T-helper 1 cell treated with Interleukin-12 subunit alpha and Interleukin-12 subunit beta and Interleukin-4 antibody, amounts not matched to agents 30 μg/mL and 1 μg/mL, for 36 hours (primary cell): Measurements from ENCODE around the gene ITGA3.

Source experiments
- H3K27ac Mint-ChIP-seq: one replicate; pipeline ENCODE4 v1.8.0; 2021; ENCODE audit warnings: mild to moderate bottlenecking, mixed read lengths
- H3K27me3 Mint-ChIP-seq: one replicate; pipeline ENCODE4 v1.8.0; 2021; ENCODE audit warnings: low read depth, mixed read lengths
- H3K36me3 Mint-ChIP-seq: one replicate; pipeline ENCODE4 v1.8.0; 2021; ENCODE audit warnings: low read depth, mixed read lengths
- H3K4me1 Mint-ChIP-seq: one replicate; pipeline ENCODE4 v1.8.0; 2021; ENCODE audit warnings: low read depth, mixed read lengths
- H3K4me3 Mint-ChIP-seq: one replicate; pipeline ENCODE4 v1.8.0; 2021; ENCODE audit warnings: mild to moderate bottlenecking, moderate library complexity, mixed read lengths
- H3K9me3 Mint-ChIP-seq: one replicate; pipeline ENCODE4 v1.8.0; 2021; ENCODE audit warnings: mixed read lengths

Gene ITGA3

DNA sequence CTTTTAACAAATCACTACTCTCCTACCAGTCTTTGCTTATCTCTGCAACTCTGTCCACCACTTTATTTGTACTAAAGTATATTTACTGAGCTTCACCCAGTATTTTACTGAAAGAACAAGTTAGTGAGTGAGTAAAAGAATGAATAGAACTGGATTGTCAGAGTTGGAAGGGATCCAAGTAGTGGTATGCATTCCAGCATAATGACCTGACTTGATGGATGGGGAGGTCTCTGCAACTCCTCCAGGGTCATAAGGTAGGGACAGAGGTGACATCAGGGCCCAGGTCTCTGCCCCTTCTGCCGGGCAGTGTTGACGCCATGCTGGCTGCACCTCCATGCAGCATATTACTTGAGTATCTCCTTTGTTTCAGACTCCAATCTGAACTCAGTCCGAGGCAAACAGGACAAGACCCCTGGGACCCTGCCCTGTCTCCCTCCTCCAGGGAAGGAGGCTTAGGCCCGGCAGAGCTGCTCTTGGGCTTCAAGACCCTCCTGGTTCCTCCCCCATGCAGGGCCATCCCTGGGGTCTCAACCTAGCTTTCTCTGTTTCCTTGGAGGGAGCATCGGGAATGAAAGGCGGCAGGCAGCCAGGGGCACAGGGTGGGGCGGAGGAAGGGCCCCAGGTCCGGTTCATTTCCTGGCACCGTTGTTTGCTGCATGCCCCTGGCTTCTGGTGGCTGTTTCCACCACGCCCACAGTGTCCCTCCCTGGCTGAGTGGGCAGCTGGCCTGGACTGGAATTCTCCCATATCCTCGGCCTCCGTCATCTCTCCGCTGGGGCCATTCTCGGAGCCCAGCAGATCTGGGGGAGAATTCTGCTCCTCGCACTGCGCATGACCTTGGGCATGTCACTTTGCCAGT lies 12.4 kb upstream of the ITGA3 start:
- Mint-ChIP-seq H3K27me3 (peaks cover 4% of the 10 kb centered on the region), H3K4me3 (no peak overlapping the region), H3K27ac (no peak overlapping the region), H3K36me3 (no peaks in the 10 kb centered on the region), H3K4me1 (peaks cover 9% of the 10 kb centered on the region), H3K9me3 (no peaks in the 10 kb centered on the region)

DNA sequence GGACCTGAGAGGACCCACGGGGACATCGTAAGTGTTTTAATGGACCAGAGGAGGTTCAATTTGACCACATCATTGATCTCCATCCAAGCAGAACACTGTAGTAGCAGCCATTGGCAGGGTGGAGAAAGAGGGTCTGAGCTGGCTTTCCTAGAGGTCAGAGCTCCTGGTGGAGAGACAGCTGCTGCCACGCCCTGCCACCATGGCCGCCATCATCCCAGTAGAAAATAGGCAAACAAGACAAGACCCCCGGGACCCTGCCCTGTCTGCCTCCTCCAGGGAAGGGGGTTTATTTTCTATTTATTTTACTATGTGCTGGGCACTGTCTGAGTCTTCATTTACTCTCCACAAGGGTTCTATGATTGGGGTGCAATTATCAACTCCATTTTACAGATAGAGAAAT lies 11.4 kb upstream of the ITGA3 start:
- Mint-ChIP-seq H3K9me3 (no peaks in the 10 kb centered on the region), H3K36me3 (peaks cover under 1% of the 10 kb centered on the region), H3K4me3 (no peak overlapping the region), H3K27me3 (peaks cover 4% of the 10 kb centered on the region), H3K27ac (no peak overlapping the region), H3K4me1 (peaks cover 18% of the 10 kb centered on the region)

DNA sequence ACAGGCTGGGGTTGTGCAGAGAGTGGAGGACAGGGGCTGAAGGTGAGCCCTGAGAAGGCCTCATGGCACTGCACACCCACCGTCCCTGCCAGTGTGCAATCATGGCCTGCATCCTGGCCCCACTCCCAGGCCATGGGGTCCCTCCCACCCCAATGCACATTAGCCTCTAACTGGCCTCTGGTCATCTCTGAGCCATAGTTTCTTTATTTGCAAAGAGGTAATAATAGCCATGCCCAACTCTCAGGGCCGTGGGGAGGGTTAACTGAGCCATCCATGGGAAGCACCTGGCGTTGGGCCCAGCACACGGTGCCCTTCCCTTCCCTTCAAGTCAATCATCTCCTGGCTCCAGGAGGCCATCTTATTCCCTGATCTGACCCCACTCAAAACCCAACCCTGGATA lies 10.8 kb upstream of the ITGA3 start:
- peaks cover 2% of the 10 kb centered on the region for H3K36me3 Mint-ChIP-seq
- H3K27ac Mint-ChIP-seq, result no peak overlapping the region
- H3K4me3 Mint-ChIP-seq, result no peak overlapping the region
- peaks cover 23% of the 10 kb centered on the region for H3K4me1 Mint-ChIP-seq
- no peaks in the 10 kb centered on the region for H3K9me3 Mint-ChIP-seq
- peaks cover 4% of the 10 kb centered on the region for H3K27me3 Mint-ChIP-seq

DNA sequence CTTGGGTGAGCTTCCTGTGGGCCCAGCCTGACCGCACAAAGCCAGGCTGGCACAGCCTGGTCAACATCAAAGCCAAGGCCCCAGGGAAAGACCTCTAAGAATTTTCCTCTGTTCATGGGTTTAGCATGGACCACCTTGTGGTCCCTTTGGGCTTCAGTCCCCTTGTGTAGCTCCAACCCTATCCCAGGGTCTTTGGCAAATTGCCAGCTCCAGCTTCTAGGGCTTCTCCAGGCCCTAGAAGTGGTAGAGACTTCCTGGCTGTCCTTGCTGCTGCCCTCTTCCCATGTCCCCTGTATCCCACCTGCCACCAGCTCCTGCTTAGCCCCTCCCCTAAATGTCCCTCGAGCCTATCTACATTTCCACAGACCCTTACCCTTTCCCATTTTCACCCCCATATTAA lies 9.7 kb upstream of the ITGA3 start:
- H3K27ac Mint-ChIP-seq, result no peak overlapping the region
- peaks cover 4% of the 10 kb centered on the region for H3K27me3 Mint-ChIP-seq
- H3K4me1 Mint-ChIP-seq, result peaks cover 33% of the 10 kb centered on the region
- peaks cover 2% of the 10 kb centered on the region for H3K36me3 Mint-ChIP-seq
- H3K9me3 Mint-ChIP-seq, result no peaks in the 10 kb centered on the region
- H3K4me3 Mint-ChIP-seq, result no peak overlapping the region

DNA sequence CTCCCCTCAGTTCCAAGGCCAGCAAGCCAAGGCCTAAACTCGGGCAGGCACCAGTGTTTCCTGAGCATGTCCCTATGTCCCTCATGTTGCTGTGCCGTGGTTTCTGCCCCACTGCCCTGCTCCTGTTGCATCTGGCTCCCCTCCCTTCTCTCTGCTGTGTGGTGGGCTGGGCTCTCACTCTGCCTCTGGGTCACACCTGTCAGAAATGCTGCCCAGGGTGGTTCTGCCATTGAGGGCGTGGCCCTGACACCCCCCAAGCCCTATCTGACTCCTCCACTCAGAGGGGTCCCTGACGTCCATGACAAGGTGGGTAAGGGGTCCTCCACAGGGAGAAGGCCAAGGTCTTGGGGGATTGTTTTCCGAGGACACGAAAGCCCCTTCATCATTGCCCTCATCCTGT lies 9.2 kb upstream of the ITGA3 start:
- Mint-ChIP-seq H3K27me3 (peaks cover 4% of the 10 kb centered on the region), H3K4me1 (peaks cover 38% of the 10 kb centered on the region), H3K4me3 (no peak overlapping the region), H3K36me3 (peaks cover 2% of the 10 kb centered on the region), H3K27ac (no peak overlapping the region), H3K9me3 (no peaks in the 10 kb centered on the region)

DNA sequence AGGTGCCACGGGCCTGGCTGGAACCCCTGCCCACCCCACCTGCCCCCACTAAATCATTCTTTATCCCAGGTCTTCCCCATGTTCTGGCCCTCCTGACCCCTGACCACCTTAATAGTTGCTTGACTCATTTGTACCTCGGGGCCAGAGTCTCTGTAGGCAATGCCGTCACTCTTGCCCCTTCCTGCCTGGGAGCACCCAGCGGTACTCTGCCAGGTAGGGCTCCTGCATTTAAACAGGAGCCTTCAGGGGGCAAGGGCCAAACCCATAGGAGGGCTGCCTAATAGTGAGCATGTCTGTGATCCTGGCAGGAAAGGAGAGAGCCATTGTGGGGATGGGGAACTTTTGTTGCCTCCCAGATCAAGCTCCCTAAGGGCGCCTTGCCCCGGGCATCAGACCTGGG lies 8.8 kb upstream of the ITGA3 start:
- Mint-ChIP-seq H3K4me1 (peaks cover 42% of the 10 kb centered on the region), H3K9me3 (no peaks in the 10 kb centered on the region), H3K36me3 (peaks cover 2% of the 10 kb centered on the region), H3K27me3 (peaks cover 1% of the 10 kb centered on the region), H3K4me3 (no peak overlapping the region), H3K27ac (no peak overlapping the region)

DNA sequence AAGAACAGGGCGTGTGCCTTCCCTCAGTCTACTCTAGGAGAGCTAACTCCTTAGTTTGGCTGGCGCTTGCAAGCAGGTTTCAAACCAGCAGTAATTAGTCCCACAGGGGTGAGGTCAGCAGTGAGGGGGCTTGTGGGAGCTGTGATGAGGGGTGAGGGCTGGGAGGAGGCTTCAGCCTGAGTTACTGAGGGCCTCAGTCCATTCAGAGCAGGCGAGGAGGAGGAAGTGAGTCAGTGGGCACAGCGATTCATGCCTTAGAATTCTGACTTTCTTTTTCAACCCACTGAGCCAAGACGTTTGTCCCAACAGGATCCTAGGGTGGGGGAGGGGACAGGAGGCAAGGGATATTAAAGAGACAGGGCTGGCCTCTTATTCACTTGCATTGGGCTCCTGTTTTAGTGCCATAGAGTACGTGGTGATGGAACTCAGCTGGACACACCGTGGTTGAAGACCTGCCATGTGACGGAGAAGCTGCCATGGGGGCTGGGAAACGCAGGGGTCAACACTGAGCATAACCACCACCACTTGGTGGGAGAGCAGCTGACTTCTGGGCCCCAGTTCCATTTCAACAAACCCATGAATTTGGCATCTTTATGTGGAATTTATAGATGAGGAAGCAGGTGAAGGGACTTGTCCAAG lies 8.3 kb upstream of the ITGA3 start:
- Mint-ChIP-seq H3K4me1 (peaks cover 43% of the 10 kb centered on the region), H3K36me3 (peaks cover 2% of the 10 kb centered on the region), H3K4me3 (no peak overlapping the region), H3K9me3 (no peaks in the 10 kb centered on the region), H3K27ac (no peak overlapping the region), H3K27me3 (no peaks in the 10 kb centered on the region)

DNA sequence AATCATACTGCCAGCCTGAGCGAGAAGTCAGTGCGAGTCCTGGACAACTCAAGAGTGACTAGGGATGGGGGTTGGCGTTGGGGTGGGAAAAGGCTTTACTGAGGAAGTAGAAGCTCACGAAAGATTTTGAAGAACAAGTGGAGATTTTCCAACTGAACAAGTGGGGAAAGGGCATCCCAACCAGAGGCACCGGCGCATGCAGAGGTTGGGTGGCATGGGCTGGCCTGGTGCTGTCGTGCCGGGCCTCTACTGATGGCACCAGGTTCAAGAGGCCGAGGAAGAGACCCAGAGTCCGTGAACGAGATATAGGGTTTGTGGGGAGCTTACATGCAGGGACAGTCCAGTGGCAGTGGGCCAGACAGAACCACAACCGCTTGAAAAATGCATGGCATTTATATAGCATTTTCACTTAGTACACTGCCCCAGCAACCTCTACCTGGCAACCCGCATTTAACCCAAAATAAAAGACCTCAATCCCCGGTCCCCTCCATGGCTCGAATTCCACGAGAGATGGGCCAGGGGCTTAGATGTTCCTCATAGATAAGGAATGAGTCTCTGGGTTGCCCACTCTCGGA lies 7.7 kb upstream of the ITGA3 start:
- H3K9me3 Mint-ChIP-seq, result no peaks in the 10 kb centered on the region
- H3K4me3 Mint-ChIP-seq, result no peak overlapping the region

DNA sequence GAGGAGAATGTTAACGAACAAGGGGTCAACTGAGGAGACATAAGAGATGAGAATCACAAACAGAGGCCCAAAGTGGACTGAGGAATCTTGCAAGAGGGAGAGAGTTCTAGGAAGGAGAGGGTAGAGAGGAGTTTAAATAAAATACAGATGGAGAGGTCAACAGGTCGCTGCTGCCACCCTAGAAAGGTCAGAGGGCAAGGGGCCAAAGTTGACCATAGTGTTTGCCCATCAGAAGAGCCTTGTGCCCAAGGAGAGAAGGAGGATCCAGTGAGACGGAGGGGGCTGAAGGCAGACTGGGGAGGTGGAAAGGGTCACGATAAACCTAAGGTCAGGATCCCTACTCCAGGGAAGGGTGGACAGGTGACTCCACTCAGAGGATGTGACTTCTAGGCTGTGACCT lies 6.9 kb upstream of the ITGA3 start:
- Mint-ChIP-seq H3K9me3 (no peaks in the 10 kb centered on the region), H3K4me1 (peaks cover 50% of the 10 kb centered on the region), H3K27me3 (no peaks in the 10 kb centered on the region), H3K4me3 (no peak overlapping the region), H3K36me3 (peaks cover 2% of the 10 kb centered on the region), H3K27ac (peak overlapping the region; percentile 29)

More for the DNA sequence above, 7.7 kb upstream of the ITGA3 start:
- H3K4me1 Mint-ChIP-seq, result peaks cover 48% of the 10 kb centered on the region
- no peak overlapping the region for H3K27ac Mint-ChIP-seq
- H3K27me3 Mint-ChIP-seq, result no peaks in the 10 kb centered on the region
- peaks cover 2% of the 10 kb centered on the region for H3K36me3 Mint-ChIP-seq

DNA sequence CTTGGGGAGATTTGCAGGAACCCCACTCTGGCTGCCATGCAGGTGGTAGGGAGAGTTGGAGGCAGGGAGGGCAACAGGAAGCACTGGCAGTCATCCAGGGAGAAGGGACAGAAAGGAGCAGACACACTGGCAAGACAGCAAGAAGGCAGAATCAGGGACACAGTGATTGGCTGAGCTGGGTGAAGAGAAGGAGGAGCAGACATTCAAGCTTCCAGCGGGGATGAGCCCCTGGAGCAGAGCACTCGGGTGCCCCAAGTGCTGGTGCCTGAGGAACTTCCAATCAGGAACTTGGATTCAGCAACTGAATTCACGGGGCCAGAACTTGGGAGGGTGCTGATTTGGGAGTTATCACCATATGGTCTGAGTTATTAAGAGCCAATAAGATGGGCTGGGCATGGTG lies 6.3 kb upstream of the ITGA3 start:
- no peaks in the 10 kb centered on the region for H3K27me3 Mint-ChIP-seq
- H3K9me3 Mint-ChIP-seq, result no peaks in the 10 kb centered on the region
- peaks cover 2% of the 10 kb centered on the region for H3K36me3 Mint-ChIP-seq
- H3K27ac Mint-ChIP-seq, result peak overlapping the region; percentile 86
- no peak overlapping the region for H3K4me3 Mint-ChIP-seq
- H3K4me1 Mint-ChIP-seq, result peaks cover 50% of the 10 kb centered on the region

DNA sequence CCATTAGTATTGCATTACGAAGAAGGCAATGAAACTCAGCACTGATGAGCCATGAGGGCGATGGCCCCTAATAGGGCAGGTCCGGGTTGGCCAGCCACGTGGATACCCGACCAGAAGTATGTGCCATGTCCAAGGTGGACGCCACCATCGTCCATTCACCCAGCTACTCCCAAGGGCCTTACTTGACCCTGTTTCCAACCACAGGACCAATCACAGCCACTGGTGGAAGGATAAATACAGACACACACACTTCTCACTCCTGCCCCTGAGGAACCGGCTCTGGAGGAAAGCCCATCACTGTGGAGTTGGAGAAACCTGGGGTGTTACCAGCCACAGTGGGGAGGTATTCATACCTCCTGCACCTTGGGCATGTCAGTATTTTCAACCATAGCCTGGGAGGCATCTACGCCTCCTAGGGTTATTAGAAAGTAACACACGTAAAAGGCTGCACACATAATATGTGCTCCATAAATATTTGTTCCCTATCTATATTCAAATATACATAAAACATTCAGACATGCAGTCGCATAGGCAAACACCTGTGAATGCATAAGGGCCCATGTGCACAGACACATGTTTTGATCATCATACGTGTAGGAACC lies 5.4 kb upstream of the ITGA3 start:
- H3K36me3 Mint-ChIP-seq, result peaks cover 2% of the 10 kb centered on the region
- no peaks in the 10 kb centered on the region for H3K27me3 Mint-ChIP-seq
- peak overlapping the region; percentile 95 for H3K27ac Mint-ChIP-seq
- H3K4me3 Mint-ChIP-seq, result peak overlapping the region; percentile 59
- H3K4me1 Mint-ChIP-seq, result peaks cover 55% of the 10 kb centered on the region
- H3K9me3 Mint-ChIP-seq, result no peaks in the 10 kb centered on the region

DNA sequence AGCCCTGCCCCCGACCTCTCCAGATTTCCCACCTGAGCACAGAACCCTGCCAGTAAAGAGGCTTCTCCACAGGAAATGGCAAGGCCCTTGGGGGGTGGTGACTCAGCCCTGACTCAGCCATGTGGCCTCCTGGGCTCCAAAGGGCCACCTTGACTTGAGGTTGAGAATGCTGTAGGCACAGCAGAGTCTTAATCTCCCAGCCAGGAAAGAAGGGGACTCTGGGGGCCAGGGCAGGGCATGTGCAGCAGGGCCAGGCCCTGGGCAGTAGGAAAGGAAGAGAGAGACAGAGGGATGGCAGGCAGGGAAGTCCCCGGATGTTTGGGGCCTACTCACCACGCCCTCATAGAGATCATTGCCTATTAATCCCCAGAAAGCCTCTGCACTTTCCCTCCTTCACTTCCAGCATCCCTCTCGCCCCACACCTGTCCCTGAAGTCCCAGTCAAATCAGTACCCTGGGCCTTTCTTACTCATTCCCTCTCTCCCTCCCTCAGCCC lies 4.8 kb upstream of the ITGA3 start:
- Mint-ChIP-seq H3K36me3 (peaks cover 2% of the 10 kb centered on the region), H3K4me3 (peak overlapping the region; percentile 59), H3K9me3 (no peaks in the 10 kb centered on the region), H3K27ac (peak overlapping the region; percentile 95), H3K4me1 (peaks cover 55% of the 10 kb centered on the region), H3K27me3 (no peaks in the 10 kb centered on the region)

DNA sequence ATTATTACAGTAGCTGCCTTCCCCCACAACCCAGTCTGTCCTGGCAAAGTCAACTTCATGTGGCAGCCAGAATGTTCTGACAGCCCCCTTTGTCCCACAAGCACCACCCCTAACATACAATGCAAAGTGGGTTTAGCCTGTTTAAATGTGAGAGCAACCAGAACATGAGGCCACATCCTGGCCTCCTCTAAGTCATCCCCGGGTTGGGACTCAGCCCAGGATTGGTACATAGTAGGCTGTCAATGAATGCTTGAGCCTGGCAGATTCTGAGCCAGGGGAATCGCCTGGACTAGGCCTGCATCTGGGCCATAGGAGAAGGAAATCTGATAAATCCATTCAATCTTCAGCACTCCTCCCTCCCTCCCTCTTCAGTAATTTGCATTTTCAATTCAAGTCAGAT lies 4.3 kb upstream of the ITGA3 start:
- Mint-ChIP-seq H3K36me3 (peaks cover 2% of the 10 kb centered on the region), H3K4me1 (peaks cover 55% of the 10 kb centered on the region), H3K4me3 (peak overlapping the region; percentile 59), H3K27me3 (no peaks in the 10 kb centered on the region), H3K9me3 (no peaks in the 10 kb centered on the region), H3K27ac (peak overlapping the region; percentile 95)

DNA sequence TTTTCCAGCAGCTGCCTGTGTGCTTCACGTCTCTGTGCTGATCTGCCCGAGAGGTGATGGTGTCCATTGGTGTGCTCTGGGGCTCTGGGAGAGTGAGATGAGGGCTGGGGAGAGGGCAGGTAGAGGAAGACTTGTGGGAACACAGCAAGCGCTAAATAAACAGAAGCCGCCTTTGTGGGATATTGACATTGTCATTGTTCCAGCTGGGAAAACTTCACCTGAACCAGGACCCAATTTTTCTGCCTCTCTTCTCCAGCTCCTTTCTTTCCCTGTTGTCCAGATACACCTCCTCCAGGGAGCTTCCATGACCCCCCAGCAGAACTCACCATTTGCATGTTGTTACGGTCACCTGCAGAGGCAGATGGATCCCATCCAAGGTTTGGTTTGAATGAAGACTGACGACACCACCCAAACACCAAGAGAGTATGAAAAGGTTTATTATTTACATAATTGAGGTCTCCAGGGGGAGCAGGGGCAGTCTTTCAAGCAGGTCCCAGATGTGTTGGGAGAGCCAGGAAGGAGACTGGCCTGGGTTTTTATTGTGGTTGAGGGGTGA lies 3.6 kb upstream of the ITGA3 start:
- peaks cover 54% of the 10 kb centered on the region for H3K4me1 Mint-ChIP-seq
- H3K27me3 Mint-ChIP-seq, result no peaks in the 10 kb centered on the region
- peak overlapping the region; percentile 8 for H3K27ac Mint-ChIP-seq
- peaks cover 2% of the 10 kb centered on the region for H3K36me3 Mint-ChIP-seq
- H3K9me3 Mint-ChIP-seq, result no peaks in the 10 kb centered on the region
- H3K4me3 Mint-ChIP-seq, result no peak overlapping the region
